HL-60 (cell line): ENCODE results near the gene CTNNA1.

Source experiments
- CTCF ChIP-seq: IDR thresholded peaks from one replicate; pipeline ENCODE4 v1.5.1; 2011; ENCODE audit warnings: low read length, control low read depth, inconsistent platforms; ENCODE audit not compliant: insufficient read depth
- POLR2AphosphoS5 ChIP-seq: IDR thresholded peaks from 2 replicates; pipeline ENCODE4 v1.6.1; 2012; ENCODE audit warnings: low read depth
- REST ChIP-seq: IDR thresholded peaks from 2 replicates; pipeline ENCODE4 v1.6.1; 2012; ENCODE audit warnings: low read depth; ENCODE audit not compliant: insufficient replicate concordance
- SPI1 ChIP-seq: IDR thresholded peaks from 2 replicates; pipeline ENCODE4 v1.6.1; 2012; ENCODE audit warnings: low read depth, mild to moderate bottlenecking, borderline replicate concordance

- no peak for TF ChIP-seq CTCF
- no peak for TF ChIP-seq POLR2AphosphoS5
- no peak for TF ChIP-seq REST
- no peak for TF ChIP-seq SPI1
Observed at GRCh38 chr5:138752341-138752950, 779 bp upstream of the CTNNA1 start.
